Measurements from ENCODE around the gene SLC35F3. TPM values are rescaled to one million over a fixed set of nuclear protein-coding genes. Genes with fewer than 3 reads are reported as not detected.

SLC35F3 gene
- total RNA-seq, 1 donor from 2014 or later = 0.25 TPM

DNA sequence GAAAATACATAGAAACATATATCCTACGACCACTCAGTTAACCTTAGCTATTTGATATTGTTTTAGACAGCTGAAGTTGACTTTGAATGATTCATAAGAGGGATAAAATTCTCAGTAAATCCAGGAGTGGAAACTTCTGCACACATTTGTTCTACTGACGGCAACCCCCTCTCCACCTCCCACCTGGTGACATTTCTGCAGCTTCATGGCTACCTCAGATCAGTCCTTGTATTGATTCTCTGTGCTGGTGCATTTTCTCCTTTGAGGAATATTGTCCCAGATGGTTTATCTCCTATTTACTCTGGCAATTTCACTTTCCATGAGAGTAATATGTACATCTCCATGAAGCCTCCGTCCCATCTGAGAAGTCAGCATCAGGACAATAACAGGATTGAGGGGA is 411.1 kb downstream of the SLC35F3 start:
- Mint-ChIP-seq H3K4me3 (no peak overlapping the region), H3K27me3 (ENCODE audit: low read depth) (peaks cover 80% of the 10 kb centered on the region), H3K27ac (no peak overlapping the region), H3K4me1 (no peaks in the 10 kb centered on the region), H3K9me3 (no peaks in the 10 kb centered on the region), H3K36me3 (no peaks in the 10 kb centered on the region)
- TF ChIP-seq, protein P1, sequence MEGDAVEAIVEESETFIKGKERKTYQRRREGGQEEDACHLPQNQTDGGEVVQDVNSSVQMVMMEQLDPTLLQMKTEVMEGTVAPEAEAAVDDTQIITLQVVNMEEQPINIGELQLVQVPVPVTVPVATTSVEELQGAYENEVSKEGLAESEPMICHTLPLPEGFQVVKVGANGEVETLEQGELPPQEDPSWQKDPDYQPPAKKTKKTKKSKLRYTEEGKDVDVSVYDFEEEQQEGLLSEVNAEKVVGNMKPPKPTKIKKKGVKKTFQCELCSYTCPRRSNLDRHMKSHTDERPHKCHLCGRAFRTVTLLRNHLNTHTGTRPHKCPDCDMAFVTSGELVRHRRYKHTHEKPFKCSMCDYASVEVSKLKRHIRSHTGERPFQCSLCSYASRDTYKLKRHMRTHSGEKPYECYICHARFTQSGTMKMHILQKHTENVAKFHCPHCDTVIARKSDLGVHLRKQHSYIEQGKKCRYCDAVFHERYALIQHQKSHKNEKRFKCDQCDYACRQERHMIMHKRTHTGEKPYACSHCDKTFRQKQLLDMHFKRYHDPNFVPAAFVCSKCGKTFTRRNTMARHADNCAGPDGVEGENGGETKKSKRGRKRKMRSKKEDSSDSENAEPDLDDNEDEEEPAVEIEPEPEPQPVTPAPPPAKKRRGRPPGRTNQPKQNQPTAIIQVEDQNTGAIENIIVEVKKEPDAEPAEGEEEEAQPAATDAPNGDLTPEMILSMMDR (IDR thresholded peaks at IDR 0.05; ENCODE audit: unreplicated experiment) = no peak
- DNase-seq (ENCODE audit: low spot score in 2 of 2, unreplicated experiment in 2 of 2) = no peak

DNA sequence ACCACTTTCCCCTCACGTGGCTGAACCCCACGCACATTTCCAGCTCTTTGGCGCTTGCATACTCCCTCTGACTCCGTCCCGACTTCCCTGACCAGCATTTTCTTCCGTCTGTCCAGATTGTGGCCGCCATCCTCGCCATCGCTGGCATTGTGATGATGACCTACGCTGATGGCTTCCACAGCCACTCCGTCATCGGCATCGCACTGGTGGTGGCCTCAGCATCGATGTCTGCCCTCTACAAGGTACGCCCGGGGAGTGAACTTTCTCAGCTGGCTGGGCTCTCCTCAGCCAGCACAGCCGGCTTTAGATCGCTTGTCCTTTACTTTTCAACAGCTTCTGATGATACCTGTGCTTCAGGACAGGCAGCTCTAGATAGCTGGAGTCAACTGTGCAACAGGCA is 412.0 kb downstream of the SLC35F3 start:
- Mint-ChIP-seq H3K36me3 (no peaks in the 10 kb centered on the region), H3K27ac (no peak overlapping the region), H3K4me1 (no peaks in the 10 kb centered on the region), H3K4me3 (no peak overlapping the region), H3K27me3 (ENCODE audit: low read depth) (peaks cover 79% of the 10 kb centered on the region), H3K9me3 (no peaks in the 10 kb centered on the region)
- TF ChIP-seq, protein P1 (IDR thresholded peaks at IDR 0.05; ENCODE audit: unreplicated experiment) = no peak
- no peak for DNase-seq (ENCODE audit: low spot score in 2 of 2, unreplicated experiment in 2 of 2)

DNA sequence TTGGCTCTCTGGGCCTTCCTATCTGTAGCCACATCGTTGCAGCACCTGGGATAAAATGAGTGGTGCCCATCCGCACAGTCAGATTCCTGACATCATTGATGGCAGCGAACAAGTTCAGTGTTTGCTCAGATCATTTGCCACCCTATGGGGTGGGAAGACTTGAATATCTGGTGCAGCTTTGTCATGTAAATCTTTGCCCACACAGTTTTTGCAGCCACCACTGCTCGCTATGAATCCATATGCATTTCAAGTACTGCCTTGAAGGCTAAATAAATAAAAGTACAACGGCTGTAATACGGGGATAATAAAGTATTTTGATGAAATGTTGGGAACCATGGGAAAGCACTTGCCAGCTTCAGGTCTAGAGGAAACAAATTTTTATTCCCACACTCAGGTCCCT is 412.5 kb downstream of the SLC35F3 start:
- TF ChIP-seq, protein P1 (IDR thresholded peaks at IDR 0.05; ENCODE audit: unreplicated experiment) = no peak
- no peaks in the 10 kb centered on the region for H3K9me3 Mint-ChIP-seq
- no peaks in the 10 kb centered on the region for H3K4me1 Mint-ChIP-seq
- peaks cover 76% of the 10 kb centered on the region for H3K27me3 Mint-ChIP-seq (ENCODE audit: low read depth)
- DNase-seq (ENCODE audit: low spot score in 2 of 2, unreplicated experiment in 2 of 2) = no peak
- H3K4me3 Mint-ChIP-seq = no peak overlapping the region
- H3K27ac Mint-ChIP-seq = no peak overlapping the region
- no peaks in the 10 kb centered on the region for H3K36me3 Mint-ChIP-seq

DNA sequence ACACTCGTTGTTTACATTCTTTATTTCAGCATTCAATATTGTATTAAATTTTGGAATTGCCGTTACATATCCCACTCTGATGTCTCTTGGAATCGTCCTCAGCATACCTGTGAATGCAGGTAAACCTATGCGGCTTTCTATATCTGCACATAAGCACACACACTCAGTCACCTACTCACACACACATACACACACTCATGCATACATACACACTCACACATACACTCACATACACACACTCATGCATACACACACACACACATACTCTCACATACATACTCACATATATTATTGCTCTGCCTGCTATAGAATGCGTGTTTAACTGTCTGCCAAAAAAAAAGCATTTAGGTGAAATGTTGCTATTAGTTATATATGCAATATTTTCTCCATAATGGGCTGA is 415.6 kb downstream of the SLC35F3 start:
- DNase-seq (ENCODE audit: low spot score in 2 of 2, unreplicated experiment in 2 of 2) = no peak
- no peaks in the 10 kb centered on the region for H3K9me3 Mint-ChIP-seq
- H3K36me3 Mint-ChIP-seq = no peaks in the 10 kb centered on the region
- no peak overlapping the region for H3K27ac Mint-ChIP-seq
- H3K4me3 Mint-ChIP-seq = no peak overlapping the region
- TF ChIP-seq, protein P1 (IDR thresholded peaks at IDR 0.05; ENCODE audit: unreplicated experiment) = no peak
- H3K4me1 Mint-ChIP-seq = no peaks in the 10 kb centered on the region
- H3K27me3 Mint-ChIP-seq (ENCODE audit: low read depth) = peaks cover 90% of the 10 kb centered on the region

DNA sequence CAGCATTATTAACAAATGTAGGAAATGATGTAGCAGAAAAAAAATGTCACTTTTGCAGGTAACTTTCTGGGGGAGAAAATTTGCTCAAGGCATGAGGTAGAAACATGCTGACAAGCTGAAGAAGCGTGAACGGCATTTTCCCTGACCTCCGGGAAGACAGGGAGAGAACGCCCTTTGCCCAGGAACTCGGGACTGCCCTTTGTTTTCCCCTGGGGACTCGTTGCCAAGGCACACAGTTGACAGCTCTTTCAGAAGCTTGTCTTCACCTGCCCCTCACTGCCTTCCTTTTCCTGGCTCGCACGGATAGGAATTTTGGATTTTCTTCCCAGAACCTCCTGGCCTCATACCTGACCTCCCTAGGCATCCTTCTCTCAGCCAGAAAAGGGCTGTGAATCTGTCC is 416.1 kb downstream of the SLC35F3 start:
- Mint-ChIP-seq H3K36me3 (no peaks in the 10 kb centered on the region), H3K4me1 (no peaks in the 10 kb centered on the region), H3K27ac (no peak overlapping the region), H3K9me3 (no peaks in the 10 kb centered on the region), H3K27me3 (ENCODE audit: low read depth) (peaks cover 91% of the 10 kb centered on the region), H3K4me3 (no peak overlapping the region)
- DNase-seq (ENCODE audit: low spot score in 2 of 2, unreplicated experiment in 2 of 2) = no peak
- TF ChIP-seq, protein P1 (IDR thresholded peaks at IDR 0.05; ENCODE audit: unreplicated experiment) = no peak

DNA sequence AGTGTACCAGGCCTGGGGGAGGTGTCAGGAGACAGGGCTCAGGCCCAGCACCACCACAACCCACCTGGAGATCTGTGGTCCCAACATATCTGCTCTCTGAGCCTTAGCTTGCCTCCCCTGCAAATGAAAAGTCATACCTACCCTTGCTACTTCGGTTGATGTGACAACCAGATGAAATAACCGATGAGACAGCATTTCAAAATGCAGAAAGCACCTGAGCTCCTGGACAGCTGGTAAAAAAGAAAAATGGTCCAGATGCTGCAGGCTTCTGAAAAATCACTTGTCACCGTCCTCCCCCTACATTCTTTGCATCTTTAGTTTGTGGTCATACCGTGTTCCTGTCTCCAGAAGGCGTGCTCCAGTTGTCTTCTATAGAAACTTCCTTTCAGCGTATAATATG is 416.8 kb downstream of the SLC35F3 start:
- peaks cover 92% of the 10 kb centered on the region for H3K27me3 Mint-ChIP-seq (ENCODE audit: low read depth)

More for the DNA sequence above, 416.8 kb downstream of the SLC35F3 start:
- no peak overlapping the region for H3K27ac Mint-ChIP-seq
- DNase-seq (ENCODE audit: low spot score in 2 of 2, unreplicated experiment in 2 of 2) = no peak
- no peak overlapping the region for H3K4me3 Mint-ChIP-seq
- no peaks in the 10 kb centered on the region for H3K36me3 Mint-ChIP-seq
- no peaks in the 10 kb centered on the region for H3K4me1 Mint-ChIP-seq
- TF ChIP-seq, protein P1 (IDR thresholded peaks at IDR 0.05; ENCODE audit: unreplicated experiment) = no peak
- H3K9me3 Mint-ChIP-seq = no peaks in the 10 kb centered on the region
